HCT116 (cell line): ENCODE results near the gene ACMSD. TPM values are rescaled to one million over a fixed set of nuclear protein-coding genes. Genes with fewer than 3 reads are reported as not detected.
A peak's percentile ranks its signal among the peaks of the same experiment; 100 is the strongest.

ENCODE experiments used
- ATAC-seq: fragments of 200-7000 bp; cut with Tn5 transposase; 2 replicates; pipeline ENCODE4 v1.9.1; 2020; ENCODE audit warnings: mild to moderate bottlenecking, moderate library complexity
- BruUV-seq: library from RNA; stranded (reverse); fragments of 400-500 nt; replicated peaks from 2 replicates; lab custom pipeline; 2021; lab: Mats Ljungman, UMichigan
- CTCF ChIA-PET: fragments of 300-600 bp; sonication (Branson Sonifier 250); formaldehyde crosslinking; loops from one replicate; lab custom pipeline; 2021; ENCODE audit warnings: antibody characterized with exemption; lab: Charles Lee
- POLR2A ChIA-PET: fragments of 300-600, 350-600 bp; sonication (Branson Sonifier 250); formaldehyde crosslinking; loops from one replicate; lab custom pipeline; 2021; ENCODE audit warnings: antibody characterized with exemption; lab: Charles Lee
- RAD21 ChIA-PET, 2 experiments: fragments of 300-600 bp; sonication (Branson Sonifier 250); formaldehyde crosslinking; loops; one replicate each; lab custom pipeline; 2023; ENCODE audit warnings: low total read pairs in 2 of 2; ENCODE audit not compliant: uncharacterized antibody in 2 of 2, unreplicated experiment in 2 of 2, low non-redundant PET in 1 of 2; lab: Charles Lee
- DNase-seq: peaks from one replicate; pipeline ENCODE4 v3.0.0-alpha.2; 2010; ENCODE audit warnings: low read depth, low spot score
- H2AFZ ChIP-seq: fragments of 200-600 bp; shearing (Covaris generic), sonication (generic); 2 replicates; pipeline ENCODE4 v1.6.1; 2017; ENCODE audit warnings: low read depth, mixed run types, mixed read lengths, antibody characterized with exemption, low read length; ENCODE audit not compliant: poor library complexity, severe bottlenecking
- H3K27ac ChIP-seq: 2 replicates; pipeline ENCODE4 v1.5.1; 2012; ENCODE audit warnings: low read depth, low read length
- H3K27me3 ChIP-seq: fragments of 200-600 bp; sonication (generic); 2 replicates; pipeline ENCODE4 v1.6.1; 2016; ENCODE audit warnings: mixed run types, low read length, mixed read lengths; ENCODE audit not compliant: insufficient read depth
- H3K36me3 ChIP-seq, 2 experiments: fragments of 200-500 bp in 1 of 2; fragments of 200-600 bp in 1 of 2; sonication (Bioruptor generic) in 1 of 2; sonication (generic) in 1 of 2; 2 replicates each; pipeline versions ENCODE4 v1.5.1 to v1.6.1; 2014 to 2016; ENCODE audit warnings: low read length in 2 of 2, inconsistent platforms in 1 of 2, mixed read lengths in 1 of 2, mixed run types in 1 of 2; ENCODE audit not compliant: insufficient read depth in 2 of 2, control insufficient read depth in 1 of 2
- H3K4me1 ChIP-seq, 2 experiments: fragments of 200-600 bp in 1 of 2; sonication (generic) in 1 of 2; 2 replicates each; pipeline versions ENCODE4 v1.5.1 to v1.6.1; 2012 to 2017; ENCODE audit warnings: low read length in 2 of 2, inconsistent platforms in 1 of 2, mild to moderate bottlenecking in 1 of 2, mixed read lengths in 1 of 2, mixed run types in 1 of 2, moderate library complexity in 1 of 2; ENCODE audit not compliant: insufficient read depth in 2 of 2, control insufficient read depth in 1 of 2
- H3K4me2 ChIP-seq: fragments of 200-600 bp; sonication (generic); 2 replicates; pipeline ENCODE4 v1.6.1; 2017; ENCODE audit warnings: mixed run types, low read length, mixed read lengths
- H3K4me3 ChIP-seq, 2 experiments: fragments of 200-600 bp in 1 of 2; sonication (generic) in 1 of 2; replicated peaks in 1 of 2; 2 replicates each; pipeline ENCODE4 v1.5.1; 2011 to 2016; ENCODE audit warnings: low read length in 2 of 2, control low read depth in 1 of 2, low read depth in 1 of 2, mild to moderate bottlenecking in 1 of 2, mixed read lengths in 1 of 2, mixed run types in 1 of 2
- H3K79me2 ChIP-seq: fragments of 200-600 bp; sonication (generic); 2 replicates; pipeline ENCODE4 v1.6.1; 2017; ENCODE audit warnings: mild to moderate bottlenecking, mixed run types, low read length, moderate library complexity, mixed read lengths; ENCODE audit not compliant: insufficient read depth
- H3K9ac ChIP-seq: fragments of 200-600 bp; sonication (generic); 2 replicates; pipeline ENCODE4 v1.6.1; 2016; ENCODE audit warnings: low read length, mixed read lengths
- H3K9me2 ChIP-seq: fragments of 200-600 bp; sonication (generic), shearing (Covaris generic); 2 replicates; pipeline ENCODE4 v1.6.1; 2017; ENCODE audit warnings: mixed run types, mild to moderate bottlenecking, moderate library complexity; ENCODE audit not compliant: insufficient read depth
- H3K9me3 ChIP-seq, 2 experiments: fragments of 200-500 bp in 1 of 2; fragments of 200-600 bp in 1 of 2; sonication (Bioruptor generic) in 1 of 2; sonication (generic) in 1 of 2; 2 replicates each; pipeline ENCODE4 v1.6.1; 2014 to 2017; ENCODE audit warnings: low read length in 2 of 2, mixed read lengths in 2 of 2, inconsistent platforms in 1 of 2, low read depth in 1 of 2, mild to moderate bottlenecking in 1 of 2, mixed run types in 1 of 2, moderate library complexity in 1 of 2; ENCODE audit not compliant: control insufficient read depth in 1 of 2, insufficient read depth in 1 of 2
- H4K20me1 ChIP-seq: fragments of 200-600 bp; sonication (generic), shearing (Covaris generic); 2 replicates; pipeline ENCODE4 v1.6.1; 2017; ENCODE audit warnings: mixed run types, mild to moderate bottlenecking, moderate library complexity; ENCODE audit not compliant: insufficient read depth
- CTCF ChIP-seq, 3 experiments: fragments of 200-600 bp in 1 of 3; sonication (generic) in 1 of 3; IDR thresholded peaks in 2 of 3; conservative IDR thresholded peaks in 1 of 3; 2 replicates each; pipeline ENCODE4 v1.5.1; 2012 to 2017; ENCODE audit warnings: low read depth in 2 of 3, low read length in 2 of 3, antibody characterized with exemption in 1 of 3, borderline replicate concordance in 1 of 3, control low read depth in 1 of 3, mild to moderate bottlenecking in 1 of 3, mixed read lengths in 1 of 3, mixed run types in 1 of 3, moderate library complexity in 1 of 3; ENCODE audit not compliant: insufficient read depth in 1 of 3
- ELF1 ChIP-seq: IDR thresholded peaks from 2 replicates; pipeline ENCODE4 v1.6.1; 2012; ENCODE audit warnings: low read depth, borderline replicate concordance
- EZH2 ChIP-seq: fragments of 200-600 bp; sonication (generic); IDR thresholded peaks from 2 replicates; pipeline ENCODE4 v1.6.1; 2017; ENCODE audit warnings: antibody characterized with exemption, mixed run types
- POLR2A ChIP-seq: IDR thresholded peaks from 2 replicates; pipeline ENCODE4 v1.7.0; 2011; ENCODE audit warnings: borderline replicate concordance; ENCODE audit not compliant: insufficient read depth, insufficient read length; ENCODE audit errors: extremely low read depth
- SP1 ChIP-seq: IDR thresholded peaks from 2 replicates; pipeline ENCODE4 v1.6.1; 2012; ENCODE audit warnings: low read depth
- intact Hi-C: fragments of 100-400 bp; cut with micrococcal nuclease; formaldehyde crosslinking; loops from 2 replicates; pipeline ENCODE4 v1.10.0; 2022
- total RNA-seq: library from RNA; stranded (reverse); gene quantifications from one replicate; pipeline ENCODE4 v1.2.1, GENCODE V29; 2021; ENCODE audit not compliant: unreplicated experiment
- TF ChIP-seq, protein P1 (sequence below): IDR thresholded peaks from 2 replicates; pipeline ENCODE4 v1.6.1; 2012

The ACMSD gene
- total RNA-seq, 1 experiment from 2014 or later = not detected

DNA sequence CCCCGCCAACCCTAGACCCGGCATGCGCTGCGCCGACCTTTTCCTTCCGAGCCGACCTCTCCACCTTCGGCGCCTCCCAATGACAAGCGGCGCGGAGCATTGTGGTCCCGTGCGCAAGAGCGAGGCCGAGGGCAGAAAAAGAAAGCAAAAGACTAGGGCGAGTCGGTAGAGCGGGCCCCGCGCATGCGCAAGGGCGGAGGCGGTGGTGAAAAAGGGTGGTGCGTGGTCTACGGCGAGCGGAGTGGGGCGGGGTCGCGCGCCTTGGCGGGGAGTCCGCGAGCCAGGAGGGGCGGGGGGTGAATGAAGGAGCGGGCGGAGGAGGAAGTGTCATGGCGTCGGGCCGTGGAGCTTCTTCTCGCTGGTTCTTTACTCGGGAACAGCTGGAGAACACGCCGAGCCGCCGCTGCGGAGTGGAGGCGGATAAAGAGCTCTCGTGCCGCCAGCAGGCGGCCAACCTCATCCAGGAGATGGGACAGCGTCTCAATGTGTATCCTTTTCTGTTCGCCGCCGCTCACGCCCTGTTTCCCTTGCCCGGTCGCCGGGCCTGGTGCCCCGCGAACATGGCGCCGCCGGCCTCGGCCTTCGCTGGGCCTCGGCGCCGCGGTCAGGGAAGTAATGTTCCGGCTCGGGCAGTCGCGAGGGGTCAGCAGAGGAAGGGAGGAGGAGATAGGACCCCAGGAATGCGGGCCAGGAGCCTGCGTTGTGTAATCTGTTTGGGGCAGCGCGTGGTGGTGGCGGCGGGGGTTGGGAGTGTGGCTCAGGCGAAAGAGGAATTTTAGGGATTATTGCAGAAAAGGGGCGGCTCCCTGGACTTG lies 80.3 kb downstream of the ACMSD start, which contains the start of gene CCNT2 (continued):
- TF ChIP-seq CTCF (IDR thresholded peaks at IDR 0.05 in 2 of 3, conservative IDR thresholded peaks at IDR 0.05 in 1 of 3; ENCODE audit: borderline replicate concordance in 1 of 3, insufficient read depth in 1 of 3, low read depth in 2 of 3, low read length in 2 of 3) (no peak), ELF1 (peak; percentile 15; the same call in 1 of the 2 replicates), POLR2A (peak; percentile 54), EZH2 (no peak)
- TF ChIP-seq, protein P1, sequence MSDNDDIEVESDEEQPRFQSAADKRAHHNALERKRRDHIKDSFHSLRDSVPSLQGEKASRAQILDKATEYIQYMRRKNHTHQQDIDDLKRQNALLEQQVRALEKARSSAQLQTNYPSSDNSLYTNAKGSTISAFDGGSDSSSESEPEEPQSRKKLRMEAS = peak; percentile 36; the same call in 1 of the 2 replicates

GRCh38 chr2:134919341-134920210 lies 81.2 kb downstream of the ACMSD start:
- intact Hi-C loops = no loop called here
- POLR2A ChIA-PET = no interaction called here
- peaks cover 28% of the 10 kb centered on the region; the same call in 1 of the 2 replicates for H4K20me1 ChIP-seq
- peak overlapping the region; percentile 92 for H3K9ac ChIP-seq
- DNase-seq (no peak), ATAC-seq (no peak; the same call in 1 of the 2 replicates)
- peaks cover 59% of the 10 kb centered on the region for H3K79me2 ChIP-seq
- H3K9me3 ChIP-seq = no peaks in the 10 kb centered on the region
- no peaks in the 10 kb centered on the region for H3K9me2 ChIP-seq
- H3K27me3 ChIP-seq = no peaks in the 10 kb centered on the region
- no peak for TF ChIP-seq EZH2
- TF ChIP-seq SP1 = no peak
- TF ChIP-seq, all 23 proteins: peak for 0
- peak overlapping the region; percentile 97 for H3K27ac ChIP-seq
- BruUV-seq = no TSS peak
- H3K4me3 ChIP-seq = peak overlapping the region; percentile 72 to 90
- H3K4me2 ChIP-seq = peak overlapping the region; percentile 78
- no peak overlapping the region for H2AFZ ChIP-seq
- ChIA-PET CTCF (no interaction called here), RAD21 (no interaction called here)
- H3K36me3 ChIP-seq = peaks cover 0 to 4% of the 10 kb centered on the region in 2 experiments; a peak in 3 of 4 replicates
- H3K4me1 ChIP-seq = peaks cover 12 to 22% of the 10 kb centered on the region in 2 experiments; a peak in 3 of 4 replicates
